Measurements from ENCODE around the gene CENPX.

CENPX gene

GRCh38 chr17:82004517-82005455, 17.9 kb downstream of the CENPX start (continued):
- TF ChIP-seq PPARA (CRISPR knock-in tag; IDR thresholded peaks at IDR 0.05; ENCODE audit: borderline replicate concordance): no peak
- no peak for TF ChIP-seq BACH2 (CRISPR knock-in tag; IDR thresholded peaks at IDR 0.05; ENCODE audit: borderline replicate concordance)

DNA sequence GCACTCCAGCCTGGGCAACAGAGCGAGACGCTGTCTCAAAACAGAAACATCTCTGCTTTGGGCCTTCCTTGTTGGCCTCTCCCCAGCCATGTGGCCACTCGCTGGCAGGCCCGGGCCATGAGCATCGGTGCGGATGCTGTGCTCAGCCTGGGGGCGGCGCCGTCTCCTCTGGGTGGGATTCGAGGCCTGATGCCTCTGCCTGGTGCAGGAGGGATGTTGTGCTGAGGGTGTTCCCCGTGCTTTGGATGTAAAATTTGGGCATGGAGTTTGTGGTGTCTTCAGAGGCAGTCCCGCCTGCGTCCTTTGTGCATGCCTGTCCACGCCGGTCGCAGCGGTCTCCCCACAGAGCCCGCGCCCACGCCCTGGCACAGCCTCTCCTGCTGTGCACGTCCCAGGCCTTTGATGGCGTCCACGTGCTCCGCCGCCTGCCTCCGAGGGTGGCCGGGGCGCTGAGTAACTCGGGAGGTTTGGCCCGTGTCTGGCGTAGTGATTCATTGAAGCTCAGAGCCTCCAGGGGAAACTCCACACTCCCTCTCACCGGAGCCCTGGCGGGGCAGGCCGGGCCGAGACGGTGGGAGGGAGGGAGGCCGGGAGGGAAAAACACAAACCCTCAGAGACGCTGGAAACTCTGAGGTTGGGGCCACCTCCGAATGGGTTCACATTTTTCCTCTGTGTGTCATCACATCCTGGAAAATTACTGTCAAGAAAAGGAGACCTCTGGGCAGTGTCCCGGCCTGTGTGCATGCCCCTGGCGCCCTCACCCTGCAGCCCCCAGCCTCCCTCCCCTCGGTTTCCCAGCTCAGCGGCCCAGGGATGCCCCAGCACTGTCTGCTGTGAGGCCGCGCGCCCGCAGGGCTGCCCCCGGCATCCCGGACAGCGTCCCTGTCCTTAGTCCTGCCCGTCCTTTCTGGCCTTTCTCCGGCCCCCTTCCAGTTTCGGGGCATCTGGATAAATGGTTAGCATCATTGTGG, 19.0 kb downstream of the CENPX start:
- ATAC-seq: peak; percentile 87
- TF ChIP-seq ZNF8 (CRISPR knock-in tag; IDR thresholded peaks at IDR 0.05) (no peak), ZFP3 (CRISPR knock-in tag; IDR thresholded peaks at IDR 0.05) (peak; percentile 8; the same call in 1 of the 2 replicates), PATZ1 (CRISPR knock-in tag; IDR thresholded peaks at IDR 0.05; ENCODE audit: borderline replicate concordance) (peak; percentile 81; the same call in 1 of the 2 replicates), CSDC2 (CRISPR knock-in tag; IDR thresholded peaks at IDR 0.05) (peak; percentile 79), SNAI2 (CRISPR knock-in tag; IDR thresholded peaks at IDR 0.05) (peak; percentile 82; the same call in 1 of the 2 replicates)

DNA sequence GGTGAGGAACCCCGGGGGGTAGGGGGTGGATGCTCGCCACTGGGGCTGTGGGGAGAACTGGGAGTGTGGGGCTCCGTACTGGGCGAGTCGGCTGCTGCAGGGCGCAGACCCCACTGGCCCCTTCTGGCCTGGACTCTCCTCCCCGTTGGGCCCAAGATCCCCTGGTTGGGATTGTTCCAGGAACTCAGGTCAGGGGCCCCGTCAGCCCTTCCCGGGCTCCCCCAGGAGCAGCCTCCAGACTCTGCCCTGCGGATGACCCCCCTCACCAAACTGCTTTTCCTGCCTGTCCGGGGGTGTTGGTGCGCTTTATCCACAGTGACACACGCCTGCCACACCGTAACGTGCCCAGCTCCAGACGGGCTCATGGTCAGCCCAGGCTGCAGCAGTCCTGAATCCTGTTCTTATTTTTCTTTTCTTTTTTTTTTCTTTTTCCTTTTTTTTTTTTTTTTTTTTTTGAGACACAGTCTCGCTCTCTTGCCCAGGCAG, 21.1 kb downstream of the CENPX start:
- ATAC-seq: no peak
- TF ChIP-seq ZFP30 (CRISPR knock-in tag; IDR thresholded peaks at IDR 0.05): no peak
- TF ChIP-seq CREB5 (CRISPR knock-in tag; IDR thresholded peaks at IDR 0.05; ENCODE audit: low read depth): no peak
- no peak for TF ChIP-seq ZNF565 (CRISPR knock-in tag; conservative IDR thresholded peaks at IDR 0.05; ENCODE audit: low read depth)
- no peak for TF ChIP-seq RARB (CRISPR knock-in tag; IDR thresholded peaks at IDR 0.05)
- TF ChIP-seq PATZ1 (CRISPR knock-in tag; IDR thresholded peaks at IDR 0.05; ENCODE audit: borderline replicate concordance): no peak
- TF ChIP-seq GLIS3 (CRISPR knock-in tag; IDR thresholded peaks at IDR 0.05): no peak
- TF ChIP-seq TOX (CRISPR knock-in tag; IDR thresholded peaks at IDR 0.05; ENCODE audit: borderline replicate concordance): no peak
- no peak for TF ChIP-seq ZFP3 (CRISPR knock-in tag; IDR thresholded peaks at IDR 0.05)
- TF ChIP-seq, protein P1, sequence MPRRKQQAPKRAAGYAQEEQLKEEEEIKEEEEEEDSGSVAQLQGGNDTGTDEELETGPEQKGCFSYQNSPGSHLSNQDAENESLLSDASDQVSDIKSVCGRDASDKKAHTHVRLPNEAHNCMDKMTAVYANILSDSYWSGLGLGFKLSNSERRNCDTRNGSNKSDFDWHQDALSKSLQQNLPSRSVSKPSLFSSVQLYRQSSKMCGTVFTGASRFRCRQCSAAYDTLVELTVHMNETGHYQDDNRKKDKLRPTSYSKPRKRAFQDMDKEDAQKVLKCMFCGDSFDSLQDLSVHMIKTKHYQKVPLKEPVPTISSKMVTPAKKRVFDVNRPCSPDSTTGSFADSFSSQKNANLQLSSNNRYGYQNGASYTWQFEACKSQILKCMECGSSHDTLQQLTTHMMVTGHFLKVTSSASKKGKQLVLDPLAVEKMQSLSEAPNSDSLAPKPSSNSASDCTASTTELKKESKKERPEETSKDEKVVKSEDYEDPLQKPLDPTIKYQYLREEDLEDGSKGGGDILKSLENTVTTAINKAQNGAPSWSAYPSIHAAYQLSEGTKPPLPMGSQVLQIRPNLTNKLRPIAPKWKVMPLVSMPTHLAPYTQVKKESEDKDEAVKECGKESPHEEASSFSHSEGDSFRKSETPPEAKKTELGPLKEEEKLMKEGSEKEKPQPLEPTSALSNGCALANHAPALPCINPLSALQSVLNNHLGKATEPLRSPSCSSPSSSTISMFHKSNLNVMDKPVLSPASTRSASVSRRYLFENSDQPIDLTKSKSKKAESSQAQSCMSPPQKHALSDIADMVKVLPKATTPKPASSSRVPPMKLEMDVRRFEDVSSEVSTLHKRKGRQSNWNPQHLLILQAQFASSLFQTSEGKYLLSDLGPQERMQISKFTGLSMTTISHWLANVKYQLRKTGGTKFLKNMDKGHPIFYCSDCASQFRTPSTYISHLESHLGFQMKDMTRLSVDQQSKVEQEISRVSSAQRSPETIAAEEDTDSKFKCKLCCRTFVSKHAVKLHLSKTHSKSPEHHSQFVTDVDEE (CRISPR knock-in tag; IDR thresholded peaks at IDR 0.05): no peak
- no peak for TF ChIP-seq BACH2 (CRISPR knock-in tag; IDR thresholded peaks at IDR 0.05; ENCODE audit: borderline replicate concordance)
- no peak for TF ChIP-seq ISL1 (CRISPR knock-in tag; IDR thresholded peaks at IDR 0.05)
- TF ChIP-seq, protein P2, sequence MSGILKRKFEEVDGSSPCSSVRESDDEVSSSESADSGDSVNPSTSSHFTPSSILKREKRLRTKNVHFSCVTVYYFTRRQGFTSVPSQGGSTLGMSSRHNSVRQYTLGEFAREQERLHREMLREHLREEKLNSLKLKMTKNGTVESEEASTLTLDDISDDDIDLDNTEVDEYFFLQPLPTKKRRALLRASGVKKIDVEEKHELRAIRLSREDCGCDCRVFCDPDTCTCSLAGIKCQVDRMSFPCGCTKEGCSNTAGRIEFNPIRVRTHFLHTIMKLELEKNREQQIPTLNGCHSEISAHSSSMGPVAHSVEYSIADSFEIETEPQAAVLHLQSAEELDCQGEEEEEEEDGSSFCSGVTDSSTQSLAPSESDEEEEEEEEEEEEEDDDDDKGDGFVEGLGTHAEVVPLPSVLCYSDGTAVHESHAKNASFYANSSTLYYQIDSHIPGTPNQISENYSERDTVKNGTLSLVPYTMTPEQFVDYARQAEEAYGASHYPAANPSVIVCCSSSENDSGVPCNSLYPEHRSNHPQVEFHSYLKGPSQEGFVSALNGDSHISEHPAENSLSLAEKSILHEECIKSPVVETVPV (CRISPR knock-in tag; IDR thresholded peaks at IDR 0.05): no peak
- TF ChIP-seq ESRRG (CRISPR knock-in tag; IDR thresholded peaks at IDR 0.05): no peak
- TF ChIP-seq OSR1 (CRISPR knock-in tag; IDR thresholded peaks at IDR 0.05): no peak
- TF ChIP-seq TCF4 (CRISPR knock-in tag; IDR thresholded peaks at IDR 0.05; ENCODE audit: borderline replicate concordance): no peak
- no peak for TF ChIP-seq ZC3H10 (CRISPR knock-in tag; IDR thresholded peaks at IDR 0.05)
